Type B pancreatic cell (in vitro differentiated cells): ENCODE measurements around the gene UHRF1. TPM values are rescaled to one million over a fixed set of nuclear protein-coding genes. Genes with fewer than 3 reads are reported as not detected.

Source experiments
- DNase-seq: peaks from one replicate; pipeline ENCODE4 v3.0.0; 2021; ENCODE audit warnings: mixed read lengths; ENCODE audit not compliant: unreplicated experiment; ENCODE audit errors: extremely low spot score
- H3K27ac Mint-ChIP-seq: 2 replicates; pipeline ENCODE4 v1.8.0; 2021; ENCODE audit warnings: mild to moderate bottlenecking, mixed read lengths
- H3K27me3 Mint-ChIP-seq: 2 replicates; pipeline ENCODE4 v1.8.0; 2021; ENCODE audit warnings: mixed read lengths
- H3K36me3 Mint-ChIP-seq: 2 replicates; pipeline ENCODE4 v1.8.0; 2021; ENCODE audit warnings: mixed read lengths
- H3K4me1 Mint-ChIP-seq: one replicate; pipeline ENCODE4 v1.8.0; 2021; ENCODE audit warnings: mixed read lengths; ENCODE audit not compliant: unreplicated experiment
- H3K4me3 Mint-ChIP-seq: 2 replicates; pipeline ENCODE4 v1.8.0; 2021; ENCODE audit warnings: mild to moderate bottlenecking, mixed read lengths
- H3K9me3 Mint-ChIP-seq: 2 replicates; pipeline ENCODE4 v1.8.0; 2021; ENCODE audit warnings: mixed read lengths
- total RNA-seq: library from RNA; stranded (reverse); gene quantifications from 2 replicates; pipeline ENCODE4 v1.2.1, GENCODE V29; 2021; ENCODE audit warnings: low replicate concordance
- TF ChIP-seq, protein P1 (sequence below): fragments of 200-600 bp; sonication (generic); conservative IDR thresholded peaks from 2 replicates; pipeline ENCODE4 v1.5.0; 2021; ENCODE audit warnings: antibody characterized with exemption, mild to moderate bottlenecking

Gene UHRF1
- total RNA-seq, 1 donor from 2014 or later: 79.1 TPM

- peaks cover 24% of the 10 kb centered on the region for H3K4me1 Mint-ChIP-seq
- TF ChIP-seq, protein P1, sequence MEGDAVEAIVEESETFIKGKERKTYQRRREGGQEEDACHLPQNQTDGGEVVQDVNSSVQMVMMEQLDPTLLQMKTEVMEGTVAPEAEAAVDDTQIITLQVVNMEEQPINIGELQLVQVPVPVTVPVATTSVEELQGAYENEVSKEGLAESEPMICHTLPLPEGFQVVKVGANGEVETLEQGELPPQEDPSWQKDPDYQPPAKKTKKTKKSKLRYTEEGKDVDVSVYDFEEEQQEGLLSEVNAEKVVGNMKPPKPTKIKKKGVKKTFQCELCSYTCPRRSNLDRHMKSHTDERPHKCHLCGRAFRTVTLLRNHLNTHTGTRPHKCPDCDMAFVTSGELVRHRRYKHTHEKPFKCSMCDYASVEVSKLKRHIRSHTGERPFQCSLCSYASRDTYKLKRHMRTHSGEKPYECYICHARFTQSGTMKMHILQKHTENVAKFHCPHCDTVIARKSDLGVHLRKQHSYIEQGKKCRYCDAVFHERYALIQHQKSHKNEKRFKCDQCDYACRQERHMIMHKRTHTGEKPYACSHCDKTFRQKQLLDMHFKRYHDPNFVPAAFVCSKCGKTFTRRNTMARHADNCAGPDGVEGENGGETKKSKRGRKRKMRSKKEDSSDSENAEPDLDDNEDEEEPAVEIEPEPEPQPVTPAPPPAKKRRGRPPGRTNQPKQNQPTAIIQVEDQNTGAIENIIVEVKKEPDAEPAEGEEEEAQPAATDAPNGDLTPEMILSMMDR: no peak
- peaks cover 19% of the 10 kb centered on the region for H3K36me3 Mint-ChIP-seq
- no peak overlapping the region for H3K4me3 Mint-ChIP-seq
- DNase-seq: no peak
- no peaks in the 10 kb centered on the region for H3K27me3 Mint-ChIP-seq
- no peak overlapping the region for H3K27ac Mint-ChIP-seq
- peaks cover 4% of the 10 kb centered on the region for H3K9me3 Mint-ChIP-seq
These were observed 84.4 kb downstream of the UHRF1 start for GRCh38 chr19:4993683-4994082.

DNA sequence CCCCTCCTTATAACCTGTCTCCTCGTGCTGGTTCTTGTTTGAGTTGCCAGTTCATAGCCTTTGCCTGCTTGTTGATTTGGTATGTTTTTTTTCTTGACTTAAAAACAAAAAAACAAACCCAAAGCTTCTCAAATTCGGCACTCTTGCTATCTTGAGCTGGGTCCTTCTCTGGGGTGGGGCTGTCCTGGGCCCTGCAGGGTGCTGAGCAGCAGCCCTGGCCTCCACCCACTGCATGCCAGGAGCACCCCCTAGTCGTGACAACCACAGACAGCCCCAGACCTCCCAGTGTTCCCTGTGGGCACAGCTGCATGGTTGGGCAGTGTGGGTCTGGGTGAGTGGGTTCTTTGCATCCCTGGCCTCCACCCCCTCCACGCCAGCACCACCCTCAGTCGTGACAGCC is 87.4 kb downstream of the UHRF1 start:
- DNase-seq: no peak
- Mint-ChIP-seq H3K9me3 (peaks cover 4% of the 10 kb centered on the region), H3K4me3 (no peak overlapping the region), H3K27me3 (no peaks in the 10 kb centered on the region), H3K27ac (no peak overlapping the region), H3K4me1 (peaks cover 11% of the 10 kb centered on the region), H3K36me3 (peaks cover 21% of the 10 kb centered on the region)
- TF ChIP-seq, protein P1: no peak

- H3K9me3 Mint-ChIP-seq: peaks cover 4% of the 10 kb centered on the region
- no peak overlapping the region for H3K27ac Mint-ChIP-seq
- peaks cover 9% of the 10 kb centered on the region for H3K4me1 Mint-ChIP-seq
- H3K4me3 Mint-ChIP-seq: no peak overlapping the region
- H3K27me3 Mint-ChIP-seq: no peaks in the 10 kb centered on the region
- TF ChIP-seq, protein P1: no peak
- DNase-seq: no peak
- H3K36me3 Mint-ChIP-seq: peaks cover 18% of the 10 kb centered on the region
These were observed 88.0 kb downstream of the UHRF1 start for GRCh38 chr19:4997297-4997696.

DNA sequence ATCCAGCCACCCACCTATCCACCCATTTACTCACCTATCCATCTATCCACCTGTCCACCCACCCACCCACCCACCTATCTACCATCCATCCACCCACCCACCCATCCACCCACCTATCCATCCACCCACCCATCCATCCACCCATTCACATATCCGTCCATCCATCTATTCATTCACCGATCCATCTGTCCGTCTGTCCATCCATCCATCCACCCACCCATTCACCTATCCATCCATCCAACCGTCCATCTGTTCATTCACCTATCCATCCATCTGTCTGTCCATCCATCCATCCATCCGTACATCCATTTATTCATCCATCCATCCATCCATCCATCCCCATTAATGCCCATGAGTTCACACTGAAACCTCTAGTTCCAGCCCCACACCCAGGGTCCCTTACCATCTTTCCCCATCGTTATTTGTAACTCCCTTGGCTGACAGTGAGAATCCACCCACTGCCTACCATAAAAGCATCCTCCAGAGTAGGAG is 90.9 kb downstream of the UHRF1 start:
- no peak overlapping the region for H3K27ac Mint-ChIP-seq
- H3K36me3 Mint-ChIP-seq: peaks cover 15% of the 10 kb centered on the region
- H3K4me1 Mint-ChIP-seq: peaks cover 9% of the 10 kb centered on the region
- TF ChIP-seq, protein P1: no peak
- H3K9me3 Mint-ChIP-seq: no peaks in the 10 kb centered on the region
- no peak for DNase-seq
- H3K4me3 Mint-ChIP-seq: no peak overlapping the region
- no peaks in the 10 kb centered on the region for H3K27me3 Mint-ChIP-seq

DNA sequence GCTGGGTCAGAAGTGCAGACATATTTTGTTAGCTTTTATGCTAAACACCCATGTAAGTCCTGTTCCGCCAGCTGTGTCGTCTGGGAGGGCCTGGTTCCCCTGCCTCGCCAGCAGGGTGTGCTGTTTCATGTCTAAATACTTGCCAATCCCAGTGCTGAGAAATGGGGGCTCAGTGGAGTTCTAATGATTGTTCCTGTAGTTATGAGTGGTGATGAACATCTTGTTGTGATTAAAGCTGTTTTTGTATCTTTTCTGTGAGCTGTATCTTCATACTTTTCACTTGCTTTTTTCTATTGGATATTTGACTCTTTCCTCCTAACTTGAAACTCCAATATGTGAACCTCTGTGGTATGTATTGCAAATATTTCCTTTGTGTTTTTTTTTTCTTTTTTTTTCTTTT is 92.3 kb downstream of the UHRF1 start:
- DNase-seq: no peak
- H3K9me3 Mint-ChIP-seq: no peaks in the 10 kb centered on the region
- H3K27ac Mint-ChIP-seq: peak overlapping the region; percentile 10
- H3K4me3 Mint-ChIP-seq: no peak overlapping the region
- no peaks in the 10 kb centered on the region for H3K27me3 Mint-ChIP-seq
- TF ChIP-seq, protein P1: peak; percentile 77
- H3K4me1 Mint-ChIP-seq: peaks cover 9% of the 10 kb centered on the region
- H3K36me3 Mint-ChIP-seq: peaks cover 15% of the 10 kb centered on the region

DNA sequence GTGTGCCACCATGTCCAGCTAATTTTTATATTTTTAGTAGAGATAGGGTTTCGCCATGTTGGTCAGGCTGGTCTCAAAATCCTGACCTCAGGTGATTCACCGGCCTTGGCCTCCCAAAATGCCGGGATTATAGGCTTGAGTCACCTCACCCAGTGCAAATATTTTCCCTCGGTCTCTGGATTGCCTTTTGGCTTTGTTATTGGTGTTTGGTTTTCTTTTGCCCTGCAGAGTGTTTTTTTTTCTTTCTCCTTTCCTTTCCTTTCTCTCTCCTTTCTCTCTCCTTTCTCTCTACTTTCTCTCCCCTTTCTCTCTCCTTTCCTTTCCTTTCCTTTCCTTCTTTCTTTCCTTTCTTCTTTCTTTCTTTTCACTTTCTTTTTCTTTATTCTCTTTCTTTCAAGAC is 92.8 kb downstream of the UHRF1 start:
- no peaks in the 10 kb centered on the region for H3K27me3 Mint-ChIP-seq
- no peak overlapping the region for H3K4me3 Mint-ChIP-seq
- H3K27ac Mint-ChIP-seq: no peak overlapping the region
- TF ChIP-seq, protein P1: no peak
- DNase-seq: no peak
- peaks cover 13% of the 10 kb centered on the region for H3K36me3 Mint-ChIP-seq
- no peaks in the 10 kb centered on the region for H3K9me3 Mint-ChIP-seq
- peaks cover 9% of the 10 kb centered on the region for H3K4me1 Mint-ChIP-seq
